GM12878 (cell line): ENCODE measurements around the gene PDCD11. TPM values are rescaled to one million over a fixed set of nuclear protein-coding genes. Genes with fewer than 3 reads are reported as not detected.

Source experiments
- BRCA1 ChIP-seq: IDR thresholded peaks from 2 replicates; pipeline ENCODE4 v1.6.1; 2011; ENCODE audit warnings: low read depth, low read length, improper control_type of control experiment
- CHD4 ChIP-seq: fragments of 200-600 bp; sonication (generic); IDR thresholded peaks from 2 replicates; pipeline ENCODE4 v1.6.1; 2016; ENCODE audit warnings: mild to moderate bottlenecking
- EGR1 ChIP-seq, 2 experiments: IDR thresholded peaks; 1 replicate in 1 of 2; 2 replicates in 1 of 2; pipeline ENCODE4 v1.6.1; 2011 to 2012; ENCODE audit warnings: low read depth in 2 of 2, low read length in 2 of 2, borderline replicate concordance in 1 of 2, mild to moderate bottlenecking in 1 of 2, moderate library complexity in 1 of 2
- FOXM1 ChIP-seq: IDR thresholded peaks from 2 replicates; pipeline ENCODE4 v1.6.1; 2012; ENCODE audit warnings: low read depth, mild to moderate bottlenecking, inconsistent platforms, low read length, moderate library complexity
- HDAC6 ChIP-seq: fragments of 200-600 bp; sonication (generic); IDR thresholded peaks from one replicate; pipeline ENCODE4 v1.8.0; 2017; ENCODE audit warnings: antibody characterized with exemption; ENCODE audit not compliant: unreplicated experiment
- IRF4 ChIP-seq: IDR thresholded peaks from 2 replicates; pipeline ENCODE4 v1.6.1; 2011; ENCODE audit warnings: low read depth, low read length
- JUND ChIP-seq: IDR thresholded peaks from 2 replicates; pipeline ENCODE4 v1.6.1; 2012; ENCODE audit warnings: low read depth, mild to moderate bottlenecking, low read length, improper control_type of control experiment, moderate library complexity
- MXI1 ChIP-seq: fragments of 150-350 bp; IDR thresholded peaks from 2 replicates; pipeline ENCODE4 v1.6.1; 2011; ENCODE audit warnings: low read depth, mild to moderate bottlenecking, inconsistent platforms, low read length, improper control_type of control experiment
- NR2C2 ChIP-seq: IDR thresholded peaks from 2 replicates; pipeline ENCODE4 v1.6.1; 2011; ENCODE audit warnings: borderline replicate concordance, low read depth; ENCODE audit not compliant: control insufficient read depth, insufficient read length
- POLR2AphosphoS5 ChIP-seq: IDR thresholded peaks from 2 replicates; pipeline ENCODE4 v1.6.1; 2011; ENCODE audit warnings: mild to moderate bottlenecking, low read length, inconsistent platforms
- RELA ChIP-seq: fragments of 450-650 bp; IDR thresholded peaks from 2 replicates; pipeline ENCODE4 v1.8.0; 2014; ENCODE audit warnings: borderline replicate concordance; ENCODE audit not compliant: partially characterized antibody
- SIN3A ChIP-seq: IDR thresholded peaks from 2 replicates; pipeline ENCODE4 v1.6.1; 2012; ENCODE audit warnings: low read depth, low read length, improper control_type of control experiment
- SMAD5 ChIP-seq: IDR thresholded peaks from 2 replicates; pipeline ENCODE4 v1.6.1; 2016; ENCODE audit warnings: antibody characterized with exemption, low read depth
- SUZ12 ChIP-seq: fragments of 200-600 bp; sonication (generic); IDR thresholded peaks from one replicate; pipeline ENCODE4 v1.6.1; 2018; ENCODE audit warnings: antibody characterized with exemption, mild to moderate bottlenecking; ENCODE audit not compliant: unreplicated experiment
- TCF12 ChIP-seq: IDR thresholded peaks from 2 replicates; pipeline ENCODE4 v1.6.1; 2011; ENCODE audit warnings: low read depth, mild to moderate bottlenecking, low read length
- YBX1 ChIP-seq: fragments of 450-650 bp; IDR thresholded peaks from 2 replicates; pipeline ENCODE4 v1.6.1; 2016; ENCODE audit warnings: antibody characterized with exemption
- ZSCAN29 ChIP-seq: fragments of 450-650 bp; IDR thresholded peaks from 2 replicates; pipeline ENCODE4 v1.6.1; 2017; ENCODE audit warnings: mild to moderate bottlenecking, moderate library complexity
- polyA plus RNA-seq, 11 experiments: library from polyadenylated mRNA; depleted of rRNA in 4 of 11; unstranded in 6 of 11; stranded (reverse) in 5 of 11; fragments of >200 nt; fragmentation: Nextera tagmentation in 4 of 11; fragmentation: Illumina TruSeq in 1 of 11; extraction: Ambion mirVana in 4 of 11; extraction: Trizol in 1 of 11; gene quantifications; 1 replicate in 1 of 11; 2 replicates in 10 of 11; pipeline versions ENCODE4 v1.2.1 to v1.2.3, GENCODE V29; 2011 to 2016; ENCODE audit warnings: inconsistent platforms in 2 of 11, missing spikeins in 2 of 11, low read depth in 1 of 11
- total RNA-seq, 4 experiments: library from RNA; depleted of rRNA in 3 of 4; stranded (reverse); fragments of >200 nt in 3 of 4; fragmentation: Illumina TruSeq in 1 of 4; extraction: Trizol in 1 of 4; gene quantifications; 2 replicates each; pipeline versions ENCODE4 v1.2.1 to v1.2.3, GENCODE V29; 2013 to 2021
- TF ChIP-seq, protein P1 (sequence below): fragments of 450-650 bp; IDR thresholded peaks from 2 replicates; pipeline ENCODE4 v1.6.1; 2018; ENCODE audit warnings: mild to moderate bottlenecking, low read depth, moderate library complexity; ENCODE audit not compliant: partially characterized antibody
- TF ChIP-seq, protein P2 (sequence below): IDR thresholded peaks from 2 replicates; pipeline ENCODE4 v1.6.1; 2012; ENCODE audit warnings: low read depth, low read length, improper control_type of control experiment
- TF ChIP-seq, protein P3 (sequence below), 3 experiments: IDR thresholded peaks in 2 of 3; conservative IDR thresholded peaks in 1 of 3; 2 replicates each; pipeline ENCODE4 v1.5.1; 2011; ENCODE audit warnings: low read depth in 3 of 3, low read length in 3 of 3, mild to moderate bottlenecking in 3 of 3, control low read depth in 2 of 3, moderate library complexity in 2 of 3, inconsistent platforms in 1 of 3, mixed read lengths in 1 of 3; ENCODE audit not compliant: control insufficient read depth in 2 of 3, insufficient read depth in 1 of 3; ENCODE audit errors: extremely low read depth in 1 of 3
- TF ChIP-seq, protein P4 (sequence below): fragments of 450-650 bp; IDR thresholded peaks from 2 replicates; pipeline ENCODE4 v1.6.1; 2017; ENCODE audit warnings: borderline replicate concordance
- TF ChIP-seq, protein P5 (sequence below): fragments of 450-650 bp; IDR thresholded peaks from 2 replicates; pipeline ENCODE4 v1.6.1; 2017; ENCODE audit warnings: mild to moderate bottlenecking, low read depth, inconsistent platforms; ENCODE audit not compliant: poor library complexity, severe bottlenecking

PDCD11 gene
- total and polyA plus RNA-seq, 10 of the 15 experiments (the other 5 are each of a cell fraction or from before 2014, with no cell fraction given) = 13.9 to 69.7 (median 44.8) TPM

DNA sequence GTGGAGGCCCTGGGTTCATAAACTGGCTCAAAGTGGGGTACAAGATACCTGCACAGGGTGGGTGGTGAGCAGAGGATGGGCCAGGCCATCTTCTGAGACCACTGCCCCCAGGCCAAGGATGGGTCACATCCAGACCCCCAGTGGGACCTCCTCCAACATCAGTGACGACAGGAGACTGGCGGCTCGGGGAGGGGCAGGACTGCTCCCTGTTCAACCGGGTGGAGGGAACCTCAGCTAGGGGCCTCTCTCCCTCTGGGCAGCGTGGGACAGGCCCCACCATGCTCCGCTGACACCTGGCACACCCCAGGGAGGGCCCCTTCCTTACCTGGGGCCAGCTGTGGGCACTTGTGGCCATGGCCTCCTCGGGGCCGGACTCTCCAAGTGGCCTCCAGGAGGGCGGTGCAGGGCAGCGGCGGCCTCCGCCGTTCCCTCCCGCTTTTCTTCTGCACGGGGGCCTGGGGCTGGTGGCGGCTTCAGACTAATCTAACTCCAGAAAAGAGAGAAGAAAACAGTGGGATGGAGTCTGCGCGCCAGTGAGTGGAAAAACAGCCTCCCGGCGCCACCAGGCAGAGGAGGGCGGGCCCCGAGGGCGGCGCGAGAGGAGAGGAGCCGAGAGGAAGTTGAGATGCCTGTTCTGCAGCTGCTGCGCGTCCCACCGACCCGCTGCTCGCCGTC lies 55.5 kb downstream of the PDCD11 start, which contains the start of gene CALHM2 (continued):
- TF ChIP-seq, protein P1, sequence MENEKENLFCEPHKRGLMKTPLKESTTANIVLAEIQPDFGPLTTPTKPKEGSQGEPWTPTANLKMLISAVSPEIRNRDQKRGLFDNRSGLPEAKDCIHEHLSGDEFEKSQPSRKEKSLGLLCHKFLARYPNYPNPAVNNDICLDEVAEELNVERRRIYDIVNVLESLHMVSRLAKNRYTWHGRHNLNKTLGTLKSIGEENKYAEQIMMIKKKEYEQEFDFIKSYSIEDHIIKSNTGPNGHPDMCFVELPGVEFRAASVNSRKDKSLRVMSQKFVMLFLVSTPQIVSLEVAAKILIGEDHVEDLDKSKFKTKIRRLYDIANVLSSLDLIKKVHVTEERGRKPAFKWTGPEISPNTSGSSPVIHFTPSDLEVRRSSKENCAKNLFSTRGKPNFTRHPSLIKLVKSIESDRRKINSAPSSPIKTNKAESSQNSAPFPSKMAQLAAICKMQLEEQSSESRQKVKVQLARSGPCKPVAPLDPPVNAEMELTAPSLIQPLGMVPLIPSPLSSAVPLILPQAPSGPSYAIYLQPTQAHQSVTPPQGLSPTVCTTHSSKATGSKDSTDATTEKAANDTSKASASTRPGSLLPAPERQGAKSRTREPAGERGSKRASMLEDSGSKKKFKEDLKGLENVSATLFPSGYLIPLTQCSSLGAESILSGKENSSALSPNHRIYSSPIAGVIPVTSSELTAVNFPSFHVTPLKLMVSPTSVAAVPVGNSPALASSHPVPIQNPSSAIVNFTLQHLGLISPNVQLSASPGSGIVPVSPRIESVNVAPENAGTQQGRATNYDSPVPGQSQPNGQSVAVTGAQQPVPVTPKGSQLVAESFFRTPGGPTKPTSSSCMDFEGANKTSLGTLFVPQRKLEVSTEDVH = no peak
- TF ChIP-seq YBX1 (no peak), JUND (no peak), HDAC6 (no peak), MXI1 (no peak), SIN3A (0 out of 2 replicates have a peak, but pooled peaks have one; percentile 25), TCF12 (0 out of 2 replicates have a peak, but pooled peaks have one; percentile 21), SMAD5 (no peak), CHD4 (no peak), ZSCAN29 (no peak), SUZ12 (no peak), IRF4 (no peak), BRCA1 (no peak), POLR2AphosphoS5 (peak; percentile 16; the same call in 1 of the 2 replicates), RELA (no peak), FOXM1 (no peak), NR2C2 (no peak), EGR1 (IDR thresholded peaks at IDR 0.05; ENCODE audit: borderline replicate concordance in 1 of 2, low read depth in 2 of 2, low read length in 2 of 2) (no peak)
- TF ChIP-seq, protein P2, sequence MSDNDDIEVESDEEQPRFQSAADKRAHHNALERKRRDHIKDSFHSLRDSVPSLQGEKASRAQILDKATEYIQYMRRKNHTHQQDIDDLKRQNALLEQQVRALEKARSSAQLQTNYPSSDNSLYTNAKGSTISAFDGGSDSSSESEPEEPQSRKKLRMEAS = no peak
- TF ChIP-seq, protein P3, sequence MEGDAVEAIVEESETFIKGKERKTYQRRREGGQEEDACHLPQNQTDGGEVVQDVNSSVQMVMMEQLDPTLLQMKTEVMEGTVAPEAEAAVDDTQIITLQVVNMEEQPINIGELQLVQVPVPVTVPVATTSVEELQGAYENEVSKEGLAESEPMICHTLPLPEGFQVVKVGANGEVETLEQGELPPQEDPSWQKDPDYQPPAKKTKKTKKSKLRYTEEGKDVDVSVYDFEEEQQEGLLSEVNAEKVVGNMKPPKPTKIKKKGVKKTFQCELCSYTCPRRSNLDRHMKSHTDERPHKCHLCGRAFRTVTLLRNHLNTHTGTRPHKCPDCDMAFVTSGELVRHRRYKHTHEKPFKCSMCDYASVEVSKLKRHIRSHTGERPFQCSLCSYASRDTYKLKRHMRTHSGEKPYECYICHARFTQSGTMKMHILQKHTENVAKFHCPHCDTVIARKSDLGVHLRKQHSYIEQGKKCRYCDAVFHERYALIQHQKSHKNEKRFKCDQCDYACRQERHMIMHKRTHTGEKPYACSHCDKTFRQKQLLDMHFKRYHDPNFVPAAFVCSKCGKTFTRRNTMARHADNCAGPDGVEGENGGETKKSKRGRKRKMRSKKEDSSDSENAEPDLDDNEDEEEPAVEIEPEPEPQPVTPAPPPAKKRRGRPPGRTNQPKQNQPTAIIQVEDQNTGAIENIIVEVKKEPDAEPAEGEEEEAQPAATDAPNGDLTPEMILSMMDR (IDR thresholded peaks at IDR 0.05 in 2 of 3, conservative IDR thresholded peaks at IDR 0.05 in 1 of 3; ENCODE audit: control insufficient read depth in 2 of 3, extremely low read depth in 1 of 3, insufficient read depth in 1 of 3, low read depth in 3 of 3, low read length in 3 of 3) = 0 out of 6 replicates have a peak, but pooled peaks of 1 of the 3 experiments have one; percentile 11
- TF ChIP-seq, protein P4, sequence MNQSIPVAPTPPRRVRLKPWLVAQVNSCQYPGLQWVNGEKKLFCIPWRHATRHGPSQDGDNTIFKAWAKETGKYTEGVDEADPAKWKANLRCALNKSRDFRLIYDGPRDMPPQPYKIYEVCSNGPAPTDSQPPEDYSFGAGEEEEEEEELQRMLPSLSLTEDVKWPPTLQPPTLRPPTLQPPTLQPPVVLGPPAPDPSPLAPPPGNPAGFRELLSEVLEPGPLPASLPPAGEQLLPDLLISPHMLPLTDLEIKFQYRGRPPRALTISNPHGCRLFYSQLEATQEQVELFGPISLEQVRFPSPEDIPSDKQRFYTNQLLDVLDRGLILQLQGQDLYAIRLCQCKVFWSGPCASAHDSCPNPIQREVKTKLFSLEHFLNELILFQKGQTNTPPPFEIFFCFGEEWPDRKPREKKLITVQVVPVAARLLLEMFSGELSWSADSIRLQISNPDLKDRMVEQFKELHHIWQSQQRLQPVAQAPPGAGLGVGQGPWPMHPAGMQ = no peak
- TF ChIP-seq, protein P5, sequence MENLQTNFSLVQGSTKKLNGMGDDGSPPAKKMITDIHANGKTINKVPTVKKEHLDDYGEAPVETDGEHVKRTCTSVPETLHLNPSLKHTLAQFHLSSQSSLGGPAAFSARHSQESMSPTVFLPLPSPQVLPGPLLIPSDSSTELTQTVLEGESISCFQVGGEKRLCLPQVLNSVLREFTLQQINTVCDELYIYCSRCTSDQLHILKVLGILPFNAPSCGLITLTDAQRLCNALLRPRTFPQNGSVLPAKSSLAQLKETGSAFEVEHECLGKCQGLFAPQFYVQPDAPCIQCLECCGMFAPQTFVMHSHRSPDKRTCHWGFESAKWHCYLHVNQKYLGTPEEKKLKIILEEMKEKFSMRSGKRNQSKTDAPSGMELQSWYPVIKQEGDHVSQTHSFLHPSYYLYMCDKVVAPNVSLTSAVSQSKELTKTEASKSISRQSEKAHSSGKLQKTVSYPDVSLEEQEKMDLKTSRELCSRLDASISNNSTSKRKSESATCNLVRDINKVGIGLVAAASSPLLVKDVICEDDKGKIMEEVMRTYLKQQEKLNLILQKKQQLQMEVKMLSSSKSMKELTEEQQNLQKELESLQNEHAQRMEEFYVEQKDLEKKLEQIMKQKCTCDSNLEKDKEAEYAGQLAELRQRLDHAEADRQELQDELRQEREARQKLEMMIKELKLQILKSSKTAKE = no peak
